Measurements from ENCODE around the gene TBC1D2. TPM values are rescaled to one million over a fixed set of nuclear protein-coding genes. Genes with fewer than 3 reads are reported as not detected.

Gene TBC1D2
- total RNA-seq, 1 experiment from 2014 or later = 0.97 TPM

DNA sequence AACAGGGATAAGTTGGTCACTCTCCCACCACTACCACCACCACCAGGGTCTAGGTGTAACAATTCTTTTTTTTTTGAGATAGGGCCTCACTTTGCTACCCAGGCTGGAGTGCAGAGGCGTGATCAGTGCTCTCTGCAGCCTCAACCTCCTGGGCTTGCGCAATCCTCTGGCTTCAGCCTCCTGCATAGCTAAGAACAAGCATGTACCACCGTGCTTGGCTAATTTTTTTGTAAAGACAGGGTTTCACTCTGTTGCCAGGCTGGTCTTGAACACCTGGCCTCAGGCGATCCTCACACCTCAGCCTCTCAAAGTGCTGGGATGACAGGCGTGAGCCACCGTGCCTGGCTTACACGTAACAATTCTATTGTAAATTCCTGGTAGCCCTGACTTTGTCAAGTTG, 90.5 kb downstream of the TBC1D2 start:
- Histone ChIP-seq H3K79me2 (ENCODE audit: low read length) (no peaks in the 10 kb centered on the region), H3K9ac (ENCODE audit: low read length) (no peak overlapping the region), H2AFZ (ENCODE audit: low read length) (no peak overlapping the region), H4K20me1 (ENCODE audit: insufficient read depth, low read depth, low read length) (no peaks in the 10 kb centered on the region), H3K4me3 (ENCODE audit: low read length) (no peak overlapping the region), H3K4me2 (ENCODE audit: low read depth, low read length, poor library complexity, severe bottlenecking) (no peak overlapping the region), H3K27me3 (ENCODE audit: low read length) (no peaks in the 10 kb centered on the region), H3K9me2 (replicated peaks; ENCODE audit: insufficient read depth, low read length) (no peaks in the 10 kb centered on the region), H3K9me3 (ENCODE audit: low read length) (no peaks in the 10 kb centered on the region), H3K36me3 (ENCODE audit: insufficient read depth, low read length) (no peaks in the 10 kb centered on the region), H3K27ac (ENCODE audit: low read length) (no peak overlapping the region), H3K4me1 (ENCODE audit: low read length) (peaks cover 28% of the 10 kb centered on the region)
- no peak for DNase-seq

DNA sequence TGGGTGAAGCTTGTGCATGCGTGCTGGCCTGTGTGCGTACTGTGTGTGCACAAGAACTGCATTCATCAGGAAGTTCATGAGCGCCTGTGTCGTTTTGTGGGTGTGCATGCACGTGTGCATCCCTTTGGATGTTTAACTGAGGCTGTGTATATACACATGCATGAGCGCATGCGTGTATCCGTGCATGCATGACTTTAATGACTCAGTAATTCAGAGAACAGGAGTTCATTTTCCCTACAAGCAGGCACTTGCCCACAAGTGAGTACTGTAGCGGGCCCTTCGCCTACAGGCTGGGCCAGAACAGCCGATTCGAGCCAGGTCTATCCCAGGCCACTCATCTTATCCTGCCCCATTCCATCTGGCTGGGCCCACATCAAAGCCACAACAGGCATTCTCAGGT, 92.8 kb downstream of the TBC1D2 start:
- no peak overlapping the region for H3K4me2 ChIP-seq (ENCODE audit: low read depth, low read length, poor library complexity, severe bottlenecking)
- peaks cover 5% of the 10 kb centered on the region for H3K4me1 ChIP-seq (ENCODE audit: low read length)
- no peak overlapping the region for H3K9ac ChIP-seq (ENCODE audit: low read length)
- no peak overlapping the region for H3K27ac ChIP-seq (ENCODE audit: low read length)
- no peaks in the 10 kb centered on the region for H3K36me3 ChIP-seq (ENCODE audit: insufficient read depth, low read length)
- H3K79me2 ChIP-seq (ENCODE audit: low read length) = no peaks in the 10 kb centered on the region
- H2AFZ ChIP-seq (ENCODE audit: low read length) = no peak overlapping the region
- no peaks in the 10 kb centered on the region for H3K9me2 ChIP-seq (replicated peaks; ENCODE audit: insufficient read depth, low read length)
- no peak overlapping the region for H3K4me3 ChIP-seq (ENCODE audit: low read length)
- DNase-seq = no peak
- no peaks in the 10 kb centered on the region for H3K27me3 ChIP-seq (ENCODE audit: low read length)
- no peaks in the 10 kb centered on the region for H4K20me1 ChIP-seq (ENCODE audit: insufficient read depth, low read depth, low read length)
- H3K9me3 ChIP-seq (ENCODE audit: low read length) = no peaks in the 10 kb centered on the region

DNA sequence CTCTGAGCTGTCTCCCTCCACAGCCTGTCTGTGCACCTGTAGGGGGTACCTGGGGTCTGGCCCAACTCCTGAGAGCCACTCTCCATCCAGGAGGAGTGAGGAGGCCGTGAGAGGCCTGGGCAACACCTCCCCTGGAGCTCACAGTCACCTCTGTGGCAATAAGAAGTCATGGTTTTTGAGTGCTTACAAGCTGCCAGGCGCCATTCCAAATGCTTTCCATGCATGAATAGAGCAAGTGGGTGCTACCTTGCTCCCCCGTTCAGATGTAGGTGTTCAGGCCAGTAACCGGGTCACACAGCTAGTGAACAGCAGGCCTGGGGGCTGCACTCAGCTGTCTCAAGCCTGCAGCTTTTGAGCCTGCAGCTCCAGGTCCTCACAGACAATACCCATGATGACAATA, 93.6 kb downstream of the TBC1D2 start:
- H3K27me3 ChIP-seq (ENCODE audit: low read length) = no peaks in the 10 kb centered on the region
- H4K20me1 ChIP-seq (ENCODE audit: insufficient read depth, low read depth, low read length) = no peaks in the 10 kb centered on the region
- no peaks in the 10 kb centered on the region for H3K9me2 ChIP-seq (replicated peaks; ENCODE audit: insufficient read depth, low read length)
- H2AFZ ChIP-seq (ENCODE audit: low read length) = no peak overlapping the region
- no peak overlapping the region for H3K9ac ChIP-seq (ENCODE audit: low read length)
- no peak overlapping the region for H3K4me2 ChIP-seq (ENCODE audit: low read depth, low read length, poor library complexity, severe bottlenecking)
- H3K27ac ChIP-seq (ENCODE audit: low read length) = no peak overlapping the region
- no peak for DNase-seq
- H3K36me3 ChIP-seq (ENCODE audit: insufficient read depth, low read length) = no peaks in the 10 kb centered on the region
- no peak overlapping the region for H3K4me3 ChIP-seq (ENCODE audit: low read length)
- peaks cover 5% of the 10 kb centered on the region; the same call in 1 of the 2 replicates for H3K4me1 ChIP-seq (ENCODE audit: low read length)
- no peaks in the 10 kb centered on the region for H3K9me3 ChIP-seq (ENCODE audit: low read length)
- no peaks in the 10 kb centered on the region for H3K79me2 ChIP-seq (ENCODE audit: low read length)

DNA sequence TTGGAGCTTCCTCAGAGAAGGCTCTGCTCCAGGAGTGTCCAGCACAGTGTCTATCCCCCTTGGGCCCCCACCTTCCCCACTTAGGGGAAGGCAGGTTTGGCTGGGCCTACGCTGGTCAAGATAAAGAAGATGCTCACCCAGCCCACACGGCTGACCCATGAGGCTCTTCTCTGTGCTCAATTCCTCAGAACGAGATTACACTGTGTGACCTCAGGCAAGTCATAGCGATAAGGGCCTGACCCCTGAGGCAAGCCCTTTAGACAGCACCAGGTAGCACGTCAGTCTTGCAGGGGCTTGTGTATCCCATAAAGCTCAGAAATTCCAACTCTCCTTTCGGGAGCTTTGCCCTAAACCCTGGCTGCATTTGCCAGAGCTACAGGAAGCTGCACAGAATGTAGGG, 95.7 kb downstream of the TBC1D2 start:
- Histone ChIP-seq H3K4me3 (ENCODE audit: low read length) (no peak overlapping the region), H3K9me3 (ENCODE audit: low read length) (no peaks in the 10 kb centered on the region), H2AFZ (ENCODE audit: low read length) (no peak overlapping the region), H3K79me2 (ENCODE audit: low read length) (no peaks in the 10 kb centered on the region), H3K36me3 (ENCODE audit: insufficient read depth, low read length) (no peaks in the 10 kb centered on the region), H3K4me1 (ENCODE audit: low read length) (no peaks in the 10 kb centered on the region), H3K9ac (ENCODE audit: low read length) (no peak overlapping the region), H3K27me3 (ENCODE audit: low read length) (no peaks in the 10 kb centered on the region), H3K27ac (ENCODE audit: low read length) (no peak overlapping the region), H3K4me2 (ENCODE audit: low read depth, low read length, poor library complexity, severe bottlenecking) (no peak overlapping the region), H4K20me1 (ENCODE audit: insufficient read depth, low read depth, low read length) (no peaks in the 10 kb centered on the region), H3K9me2 (replicated peaks; ENCODE audit: insufficient read depth, low read length) (no peaks in the 10 kb centered on the region)
- DNase-seq = no peak

DNA sequence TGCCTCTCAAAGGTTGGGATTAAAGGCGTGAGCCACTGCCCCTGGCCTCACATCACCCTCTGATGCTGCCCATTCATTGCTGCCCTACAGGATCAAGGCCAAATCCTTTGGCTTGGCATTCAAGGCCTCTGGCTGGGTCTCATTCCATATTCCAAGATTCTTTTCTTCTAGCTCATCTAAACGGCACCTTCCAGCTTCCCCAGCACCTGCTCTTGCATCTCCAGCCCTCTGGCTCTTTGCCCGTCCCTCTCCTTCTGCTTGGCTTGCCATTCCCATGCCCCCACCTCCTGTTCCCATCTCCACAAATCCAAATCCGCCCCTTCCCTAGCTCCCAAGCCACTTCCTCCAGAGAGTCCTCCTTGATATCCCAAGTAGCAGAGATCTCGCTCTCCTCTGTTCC, 96.1 kb downstream of the TBC1D2 start:
- Histone ChIP-seq H3K4me3 (ENCODE audit: low read length) (no peak overlapping the region), H2AFZ (ENCODE audit: low read length) (no peak overlapping the region), H3K36me3 (ENCODE audit: insufficient read depth, low read length) (no peaks in the 10 kb centered on the region), H3K9ac (ENCODE audit: low read length) (no peak overlapping the region), H3K27ac (ENCODE audit: low read length) (no peak overlapping the region), H3K27me3 (ENCODE audit: low read length) (no peaks in the 10 kb centered on the region), H3K79me2 (ENCODE audit: low read length) (no peaks in the 10 kb centered on the region), H3K9me3 (ENCODE audit: low read length) (no peaks in the 10 kb centered on the region), H4K20me1 (ENCODE audit: insufficient read depth, low read depth, low read length) (no peaks in the 10 kb centered on the region), H3K4me1 (ENCODE audit: low read length) (no peaks in the 10 kb centered on the region), H3K4me2 (ENCODE audit: low read depth, low read length, poor library complexity, severe bottlenecking) (no peak overlapping the region), H3K9me2 (replicated peaks; ENCODE audit: insufficient read depth, low read length) (no peaks in the 10 kb centered on the region)
- no peak for DNase-seq

DNA sequence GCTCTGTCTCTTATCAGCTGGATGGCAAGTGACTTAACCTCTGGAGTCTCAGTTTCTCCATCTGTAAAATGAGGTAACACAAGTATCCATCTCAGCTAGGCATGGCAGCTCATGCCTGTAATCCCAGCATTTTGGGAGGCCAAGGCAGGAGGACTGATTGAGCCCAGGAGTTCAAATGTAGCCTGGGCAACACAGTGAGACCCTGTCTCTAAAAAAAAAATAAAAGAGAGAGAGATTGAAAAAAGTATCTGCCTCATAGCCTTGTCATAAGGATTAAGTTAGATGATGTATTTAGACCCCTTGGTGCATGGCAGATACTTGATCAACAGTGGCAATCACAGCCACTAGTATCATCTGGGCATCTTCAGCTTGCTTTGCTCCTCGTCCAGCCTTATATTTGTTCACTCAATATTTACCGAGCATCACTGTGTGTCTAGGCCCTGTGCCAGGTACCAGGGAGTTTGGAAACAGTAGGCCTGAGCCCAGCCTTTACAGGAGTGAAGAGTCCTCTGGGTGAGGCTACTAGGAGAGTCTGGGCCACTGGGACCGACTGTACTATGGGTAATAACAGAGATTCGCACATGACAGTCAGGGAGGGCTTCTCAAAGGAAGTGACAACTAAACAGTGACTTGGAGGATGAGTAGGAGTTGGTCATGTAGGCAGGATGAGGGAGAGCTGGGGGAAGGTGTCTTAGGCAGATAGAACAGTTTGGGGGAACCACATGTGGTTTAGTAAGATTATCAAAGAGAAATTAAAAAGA, 97.2 kb downstream of the TBC1D2 start:
- Histone ChIP-seq H3K36me3 (ENCODE audit: insufficient read depth, low read length) (no peaks in the 10 kb centered on the region), H4K20me1 (ENCODE audit: insufficient read depth, low read depth, low read length) (no peaks in the 10 kb centered on the region), H3K9me3 (ENCODE audit: low read length) (no peaks in the 10 kb centered on the region), H2AFZ (ENCODE audit: low read length) (no peak overlapping the region), H3K79me2 (ENCODE audit: low read length) (no peaks in the 10 kb centered on the region), H3K9me2 (replicated peaks; ENCODE audit: insufficient read depth, low read length) (no peaks in the 10 kb centered on the region), H3K4me2 (ENCODE audit: low read depth, low read length, poor library complexity, severe bottlenecking) (no peak overlapping the region), H3K9ac (ENCODE audit: low read length) (no peak overlapping the region), H3K27ac (ENCODE audit: low read length) (no peak overlapping the region), H3K27me3 (ENCODE audit: low read length) (no peaks in the 10 kb centered on the region), H3K4me3 (ENCODE audit: low read length) (no peak overlapping the region), H3K4me1 (ENCODE audit: low read length) (no peaks in the 10 kb centered on the region)
- DNase-seq = no peak

DNA sequence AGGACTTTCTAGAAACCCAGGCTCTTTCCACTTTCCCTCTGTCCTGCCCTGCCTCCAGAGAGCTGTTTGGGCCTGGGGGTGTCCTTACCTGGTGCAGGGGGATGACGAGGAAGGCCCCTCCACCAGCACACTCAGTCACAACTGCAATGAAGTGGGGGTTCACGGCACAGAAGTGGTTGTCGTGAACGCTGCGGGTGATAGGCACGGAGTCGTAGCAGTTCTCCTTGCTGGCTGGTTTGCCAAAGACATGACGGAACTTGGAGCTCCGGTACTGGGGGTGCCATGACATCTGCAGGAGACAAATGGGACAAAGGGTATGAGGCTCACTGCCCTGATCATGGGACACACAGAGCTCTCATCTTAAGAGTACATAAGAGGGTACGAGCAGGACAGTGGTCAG, 98.1 kb downstream of the TBC1D2 start:
- Histone ChIP-seq H3K27ac (ENCODE audit: low read length) (no peak overlapping the region), H3K27me3 (ENCODE audit: low read length) (no peaks in the 10 kb centered on the region), H3K9ac (ENCODE audit: low read length) (no peak overlapping the region), H3K79me2 (ENCODE audit: low read length) (no peaks in the 10 kb centered on the region), H3K36me3 (ENCODE audit: insufficient read depth, low read length) (no peaks in the 10 kb centered on the region), H3K9me2 (replicated peaks; ENCODE audit: insufficient read depth, low read length) (no peaks in the 10 kb centered on the region), H4K20me1 (ENCODE audit: insufficient read depth, low read depth, low read length) (no peaks in the 10 kb centered on the region), H3K4me2 (ENCODE audit: low read depth, low read length, poor library complexity, severe bottlenecking) (no peak overlapping the region), H3K4me3 (ENCODE audit: low read length) (no peak overlapping the region), H2AFZ (ENCODE audit: low read length) (no peak overlapping the region), H3K4me1 (ENCODE audit: low read length) (no peaks in the 10 kb centered on the region), H3K9me3 (ENCODE audit: low read length) (no peaks in the 10 kb centered on the region)
- DNase-seq = no peak

DNA sequence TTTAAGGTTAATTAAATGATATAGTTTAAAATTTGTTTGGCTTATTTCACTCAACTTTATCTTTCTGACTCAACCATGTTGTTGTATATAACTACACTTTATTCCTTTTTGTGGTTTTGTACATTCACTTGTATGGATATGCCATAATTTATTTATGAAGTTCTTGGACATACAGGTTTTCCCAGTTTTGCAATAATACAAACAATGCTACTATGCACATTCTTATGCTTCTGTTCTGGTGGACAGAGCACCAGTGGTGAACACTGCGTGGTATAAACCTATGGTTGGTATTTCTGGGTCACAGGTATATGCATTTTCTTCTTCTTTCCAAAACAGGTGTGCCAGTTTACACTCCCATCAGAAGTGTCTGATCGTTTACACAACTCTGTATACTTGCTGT, 100.8 kb downstream of the TBC1D2 start:
- Histone ChIP-seq H4K20me1 (ENCODE audit: insufficient read depth, low read depth, low read length) (no peaks in the 10 kb centered on the region), H3K4me2 (ENCODE audit: low read depth, low read length, poor library complexity, severe bottlenecking) (no peak overlapping the region), H3K4me3 (ENCODE audit: low read length) (no peak overlapping the region), H3K9ac (ENCODE audit: low read length) (no peak overlapping the region), H3K27me3 (ENCODE audit: low read length) (no peaks in the 10 kb centered on the region), H3K79me2 (ENCODE audit: low read length) (no peaks in the 10 kb centered on the region), H3K27ac (ENCODE audit: low read length) (no peak overlapping the region), H3K9me3 (ENCODE audit: low read length) (no peaks in the 10 kb centered on the region), H2AFZ (ENCODE audit: low read length) (no peak overlapping the region), H3K4me1 (ENCODE audit: low read length) (no peaks in the 10 kb centered on the region), H3K36me3 (ENCODE audit: insufficient read depth, low read length) (no peaks in the 10 kb centered on the region), H3K9me2 (replicated peaks; ENCODE audit: insufficient read depth, low read length) (no peaks in the 10 kb centered on the region)
- DNase-seq = no peak

Data from Karpas-422 (cell line).